GM18861 (cell line): ENCODE results near the gene KRT13.
"Not testable (repeated sequence)": the region's sequence is repeated elsewhere in the genome, so short reads cannot be mapped to it uniquely, and the experiment has no call there.

Source experiments
- ATAC-seq: cut with Tn5 transposase; IDR thresholded peaks from one replicate; pipeline ENCODE4 v1.9.1; 2021; ENCODE audit not compliant: unreplicated experiment

KRT13 gene

DNA sequence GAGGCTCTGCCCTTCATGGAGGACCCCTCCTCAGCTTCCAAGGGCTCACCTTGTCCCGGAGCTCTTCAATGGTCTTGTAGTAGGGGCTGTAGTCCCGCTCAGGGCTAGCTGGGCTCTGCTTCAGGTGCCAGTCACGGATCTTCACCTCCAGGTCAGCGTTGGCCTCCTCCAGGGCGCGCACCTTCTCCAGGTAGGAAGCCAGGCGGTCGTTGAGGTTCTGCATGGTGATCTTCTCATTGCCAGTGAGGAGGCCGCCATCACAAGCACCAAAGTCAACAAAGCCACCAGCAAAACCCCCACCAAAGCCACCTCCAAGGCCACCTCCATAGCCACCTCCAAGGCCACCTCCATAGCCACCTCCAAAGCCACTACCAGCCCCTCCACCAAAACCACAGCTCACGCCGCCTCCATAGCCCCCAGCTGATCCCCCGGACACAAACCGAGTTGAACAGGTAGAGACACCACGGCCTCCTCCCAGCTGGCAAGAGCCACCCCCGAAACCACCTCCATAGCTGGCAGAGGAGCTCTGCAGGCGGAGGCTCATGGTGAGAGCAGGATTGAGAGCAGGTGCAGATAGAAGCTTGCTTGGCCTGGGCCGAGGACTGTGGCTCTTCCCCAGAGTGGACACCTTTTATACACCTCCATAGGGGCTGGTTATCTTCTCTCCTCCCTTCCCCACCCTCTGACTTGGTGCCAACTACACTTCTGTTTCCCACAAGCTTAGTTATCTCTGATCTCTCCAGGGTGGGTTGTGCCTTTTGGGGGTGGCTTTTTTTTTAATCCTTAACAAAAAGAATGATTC, at the start of gene KRT13:
Gene KRT13 (minus strand): TSS at position 606 of the 802 bp plus-strand sequence. CDS start 62 bp downstream, at position 544.
- no peak for ATAC-seq

DNA sequence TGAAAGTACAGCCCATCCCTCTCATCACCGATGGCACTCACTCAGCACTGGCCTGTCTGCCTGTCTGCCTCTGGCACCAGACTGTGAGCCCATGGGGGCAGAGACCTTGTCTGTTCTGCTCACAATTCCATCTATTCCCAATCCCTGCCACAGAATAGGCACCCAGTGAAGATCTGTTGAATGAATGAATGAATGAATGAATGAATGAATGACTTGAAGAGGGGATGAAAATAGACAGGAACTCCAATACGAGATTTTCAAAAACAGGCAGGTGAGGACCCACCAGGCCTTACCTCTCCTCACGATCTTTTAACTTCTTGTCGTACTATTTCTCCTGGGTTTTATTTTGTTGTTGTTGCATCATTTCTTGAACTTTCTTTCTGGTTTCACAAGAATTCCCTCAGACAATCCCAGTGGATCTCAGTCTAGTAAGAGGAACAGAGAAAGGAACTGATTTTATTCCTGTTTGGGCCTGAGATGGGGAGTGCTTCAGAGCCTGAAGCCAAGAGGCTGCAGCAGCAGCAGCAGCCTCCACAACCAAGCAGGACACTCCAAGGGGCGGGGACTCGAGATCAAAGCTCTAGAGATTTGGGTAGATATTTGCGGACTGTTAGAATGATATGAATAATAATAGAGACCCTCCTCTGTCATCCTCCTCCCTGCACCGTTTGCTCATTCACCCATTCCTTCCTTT, 48.7 kb upstream of the KRT13 start:
- no peak for ATAC-seq

DNA sequence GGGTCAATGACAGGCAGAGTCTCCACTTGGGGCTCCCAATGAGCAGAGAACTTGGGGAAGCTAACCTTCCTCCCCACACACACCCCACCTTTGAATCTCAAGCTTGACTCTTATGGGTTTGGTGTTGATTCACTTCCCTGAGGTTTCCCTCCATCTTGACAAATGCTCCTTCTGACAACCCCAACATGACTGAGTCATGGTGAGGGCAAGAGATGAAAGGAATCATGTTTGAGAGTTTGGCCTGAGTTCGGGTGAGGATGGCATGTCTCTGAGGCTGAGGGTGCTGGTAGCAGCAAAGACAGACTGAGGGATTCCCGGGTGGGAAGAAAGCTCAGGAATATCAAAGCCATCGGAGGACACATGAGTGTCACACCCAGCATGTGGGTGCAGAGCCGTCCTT, 47.8 kb upstream of the KRT13 start:
- ATAC-seq, result no peak

DNA sequence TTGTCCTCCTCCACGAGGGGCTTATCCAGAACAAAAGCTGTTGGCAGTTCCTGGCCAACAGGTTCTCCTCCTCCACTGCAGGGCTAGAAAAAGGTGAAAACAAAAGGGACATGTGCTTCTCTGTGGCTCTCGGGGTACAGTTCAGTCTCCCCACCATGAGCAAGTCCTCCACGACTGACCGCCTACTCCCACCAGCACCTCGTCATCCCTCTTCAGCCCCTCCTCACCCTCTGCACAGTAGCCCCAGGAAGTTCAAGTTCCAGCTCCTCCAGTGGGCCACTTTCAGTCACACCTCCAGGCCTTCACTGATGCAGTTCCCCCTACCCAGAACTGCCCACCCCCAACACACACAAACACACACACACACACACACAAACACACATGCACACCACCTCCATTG, 47.0 kb upstream of the KRT13 start:
- no peak for ATAC-seq

DNA sequence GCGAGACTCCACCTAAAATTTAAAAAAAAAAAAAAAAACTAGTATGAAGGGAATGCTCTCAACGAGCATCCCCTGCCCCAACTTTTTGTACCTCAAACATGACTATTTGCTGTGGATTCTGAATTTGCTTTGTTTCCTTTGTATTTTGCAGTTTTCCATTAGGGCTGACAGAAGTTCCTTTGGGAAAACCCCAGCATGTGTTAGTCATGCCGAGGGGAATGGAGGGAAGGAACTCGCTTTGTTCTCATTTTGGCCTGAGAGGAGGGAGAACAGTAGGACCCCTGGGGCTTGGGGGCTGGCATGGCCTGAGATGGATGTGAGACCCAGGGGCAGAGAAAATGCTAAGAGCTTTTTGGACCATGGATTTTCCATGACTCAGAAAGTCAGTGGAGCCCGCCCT, 46.0 kb upstream of the KRT13 start:
- ATAC-seq, result no peak

DNA sequence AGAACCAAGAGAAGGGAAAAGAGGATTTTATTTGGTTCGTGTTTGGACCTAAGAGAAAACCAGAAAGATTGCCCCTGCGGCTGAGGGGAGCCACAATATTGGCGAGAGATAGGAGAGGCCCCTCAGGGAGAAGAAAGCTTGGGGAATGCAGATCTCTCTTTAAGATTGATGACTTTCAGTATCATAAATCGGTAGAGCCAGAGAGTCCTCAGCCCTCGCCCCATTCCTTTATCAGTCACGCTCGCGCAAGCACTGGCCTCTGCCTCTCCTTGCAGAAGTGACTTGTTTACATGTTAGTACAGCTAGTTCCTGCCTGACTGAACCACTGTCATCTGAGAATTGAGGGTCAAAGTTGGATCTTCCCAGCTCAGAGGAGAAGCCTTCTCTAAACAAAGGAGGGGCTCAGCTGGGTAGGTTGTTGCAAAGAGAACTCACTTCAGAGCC, 44.2 kb upstream of the KRT13 start:
- ATAC-seq, result no peak

DNA sequence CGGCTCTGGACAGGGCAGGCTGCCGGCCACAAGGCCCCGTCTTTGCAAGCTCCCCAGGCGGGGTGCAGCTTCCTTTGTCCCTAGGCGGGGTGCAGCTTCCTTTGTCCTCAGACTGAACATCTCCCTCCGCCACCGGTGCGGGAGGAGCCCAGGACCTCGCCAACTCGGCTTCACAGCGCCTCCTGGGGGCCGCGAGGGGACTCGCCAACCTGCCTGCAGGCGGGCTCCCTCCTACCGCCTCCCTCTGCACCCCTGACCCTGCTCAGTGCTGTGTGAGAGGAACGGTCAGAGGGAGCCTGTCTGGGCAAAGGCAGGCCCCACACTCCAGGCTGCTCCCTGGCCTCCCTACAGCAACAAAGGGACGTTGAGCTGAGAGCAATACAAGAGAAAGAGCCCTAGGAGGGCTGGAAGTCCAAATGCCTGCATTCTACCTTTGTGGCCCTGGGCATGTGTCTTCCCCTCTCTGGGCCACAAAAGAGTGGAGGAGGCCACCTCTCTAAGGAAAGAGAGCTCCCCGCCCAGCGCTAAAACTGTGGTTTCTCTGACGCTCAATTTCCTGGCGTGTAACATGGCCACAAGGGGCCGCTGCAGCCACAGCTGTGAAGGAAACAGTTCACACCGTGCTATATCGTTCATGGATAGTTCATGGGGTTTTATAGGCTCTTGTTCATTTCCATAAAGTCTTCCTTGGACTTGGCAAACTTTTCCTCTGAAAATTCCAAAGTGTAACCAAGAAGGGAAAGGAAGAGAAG, 43.6 kb upstream of the KRT13 start:
- no peak for ATAC-seq

DNA sequence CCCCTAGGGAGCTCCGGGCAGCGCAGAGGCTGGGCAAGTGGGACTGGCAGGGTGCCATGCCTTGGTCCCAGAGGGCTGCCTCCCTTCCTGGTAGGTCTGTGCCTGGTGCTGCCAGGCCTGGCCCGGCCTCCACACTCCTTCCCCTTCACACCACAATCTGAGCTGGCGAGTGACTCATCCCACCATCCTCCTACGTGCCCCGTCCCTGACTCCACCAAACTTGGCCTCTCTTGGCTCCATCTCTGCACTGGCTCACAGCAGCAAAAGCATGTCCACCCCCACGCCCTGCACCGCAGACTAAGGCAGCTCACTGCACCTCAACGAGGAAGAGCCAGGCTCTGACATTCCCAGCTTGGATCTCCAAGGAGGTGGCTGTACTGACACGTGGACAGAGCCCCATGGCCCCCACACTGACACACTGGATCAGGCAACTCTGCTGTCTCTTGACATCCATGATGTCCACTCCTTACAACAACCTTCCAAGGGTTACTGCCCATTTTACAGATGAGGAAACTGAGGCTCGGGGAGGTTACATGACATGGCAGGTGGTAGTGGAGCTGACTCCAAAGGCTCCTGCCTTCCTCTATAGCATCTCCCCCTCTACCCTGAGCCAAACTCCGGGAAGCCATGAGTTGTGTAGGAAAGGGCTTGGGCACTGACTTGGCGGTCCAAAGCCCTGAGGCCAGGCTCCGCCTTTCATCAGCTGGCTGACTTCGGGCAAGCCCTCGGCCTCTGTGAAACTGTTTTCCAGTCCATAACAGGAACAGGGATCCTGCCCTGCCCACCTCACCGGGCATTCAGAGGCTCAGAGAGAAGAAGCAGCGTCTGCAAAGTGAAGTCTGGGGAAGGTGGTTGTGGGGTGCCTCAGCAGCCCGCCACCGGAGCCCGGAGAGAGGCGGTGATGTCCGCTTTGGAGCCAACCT, 42.8 kb upstream of the KRT13 start:
- no peak for ATAC-seq

DNA sequence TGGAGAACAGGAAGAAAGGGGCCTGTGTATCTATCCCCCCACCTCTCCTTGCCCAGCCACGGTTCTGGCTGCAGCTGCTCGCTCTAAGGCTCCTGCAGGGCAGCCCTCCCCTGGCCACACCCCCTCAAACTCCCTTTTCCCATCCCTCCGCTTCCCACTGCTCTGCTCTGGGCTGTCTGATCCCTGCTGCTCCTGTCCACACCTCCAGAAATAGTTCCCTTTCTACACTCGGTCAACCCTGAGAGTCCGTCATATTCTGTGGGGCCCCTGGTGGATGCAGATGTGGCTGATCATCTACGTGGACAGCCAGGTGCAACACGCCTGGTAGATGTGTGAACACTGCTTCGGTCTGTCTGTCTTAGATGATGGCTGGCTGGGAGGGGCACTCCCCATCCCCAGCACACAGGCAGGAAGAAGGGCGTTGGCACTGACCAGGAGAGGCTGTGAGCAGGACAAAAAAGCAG, 42.0 kb upstream of the KRT13 start:
- no peak for ATAC-seq

DNA sequence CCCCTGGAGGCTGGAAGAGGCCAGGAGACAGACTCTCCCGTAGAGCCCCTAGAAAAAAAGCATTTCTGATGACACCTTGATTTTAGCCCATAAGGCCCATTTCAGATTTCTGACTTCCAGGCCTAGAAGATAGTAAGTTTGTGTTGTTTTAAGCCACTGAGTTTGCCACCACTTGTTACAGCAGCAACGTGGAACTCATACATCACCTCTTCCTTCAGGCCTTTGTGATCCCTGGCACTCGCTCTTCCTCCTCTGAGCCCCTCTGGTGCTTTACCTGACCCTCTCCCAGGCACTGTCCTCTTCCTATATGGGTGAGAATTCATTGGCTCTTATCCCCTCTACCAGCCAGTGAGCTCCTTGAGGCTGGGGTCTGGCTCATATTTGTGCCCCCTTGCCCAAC, 41.4 kb upstream of the KRT13 start:
- no peak for ATAC-seq

DNA sequence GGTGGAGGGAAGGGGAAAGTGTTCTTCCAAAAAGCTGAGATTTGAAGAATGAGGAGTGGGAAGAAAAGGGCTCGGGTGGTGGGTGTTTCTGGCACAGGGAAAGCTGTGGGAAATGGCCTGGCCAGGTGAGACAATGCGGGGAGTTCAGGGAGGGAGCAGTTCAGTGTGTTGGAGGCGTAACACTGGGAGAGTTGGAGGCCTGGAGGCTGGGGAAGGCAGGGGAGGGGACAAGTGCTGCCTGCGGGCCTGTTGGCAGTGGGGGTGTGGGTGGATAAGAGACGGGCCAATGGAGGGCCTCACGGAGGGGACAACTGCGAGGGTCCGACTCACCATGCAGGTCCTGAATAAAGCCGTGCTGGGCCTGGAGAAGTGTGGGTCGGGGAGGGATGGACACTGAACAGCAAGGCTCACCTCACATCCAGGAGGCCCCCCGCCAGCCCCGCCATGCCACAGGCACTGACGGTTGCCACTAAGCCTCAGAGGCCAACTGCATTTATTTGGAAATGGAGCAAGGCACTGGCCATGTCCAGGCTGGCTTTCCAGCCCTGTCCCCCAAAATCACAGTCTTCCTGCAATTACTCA, 40.5 kb upstream of the KRT13 start:
- no peak for ATAC-seq

DNA sequence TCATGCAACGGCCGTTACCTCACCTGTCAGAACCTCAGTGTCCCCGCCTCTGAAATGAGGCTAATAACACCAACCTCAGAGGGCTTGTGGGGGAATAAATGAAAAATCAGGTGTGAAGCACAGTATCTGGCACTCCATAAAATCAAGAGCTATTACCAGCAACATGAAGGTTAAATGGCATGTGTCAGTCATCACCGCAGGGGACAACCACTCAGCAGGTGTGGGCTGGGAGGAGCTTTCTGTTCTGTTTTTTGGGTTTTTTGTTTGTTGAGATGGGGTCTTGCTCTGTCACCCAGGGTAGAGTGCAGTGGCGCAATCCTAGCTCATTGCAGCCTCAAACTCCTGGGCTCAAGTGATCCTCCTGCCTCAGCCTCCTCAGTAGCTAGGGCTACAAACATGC, 39.5 kb upstream of the KRT13 start:
- no peak for ATAC-seq

DNA sequence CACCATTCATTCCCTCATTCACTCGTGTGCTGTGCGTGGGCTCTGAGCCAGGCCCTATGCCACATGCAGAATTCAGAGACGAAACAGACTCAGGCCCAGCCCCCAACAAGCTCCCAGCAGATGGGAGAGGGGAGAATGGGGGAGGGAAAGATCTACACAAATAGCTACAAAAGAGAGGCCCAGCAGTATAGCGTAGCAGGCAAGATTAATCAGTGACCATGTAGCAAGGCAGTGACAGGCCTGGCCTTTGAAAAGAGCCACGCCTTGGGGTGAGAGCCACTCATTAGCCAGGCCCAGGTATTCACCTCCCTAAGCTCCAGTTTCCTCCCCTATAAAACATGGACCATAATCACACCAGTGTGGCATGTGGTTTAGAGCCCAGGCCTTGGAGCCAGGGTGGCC, 39.1 kb upstream of the KRT13 start:
- ATAC-seq, result no peak

DNA sequence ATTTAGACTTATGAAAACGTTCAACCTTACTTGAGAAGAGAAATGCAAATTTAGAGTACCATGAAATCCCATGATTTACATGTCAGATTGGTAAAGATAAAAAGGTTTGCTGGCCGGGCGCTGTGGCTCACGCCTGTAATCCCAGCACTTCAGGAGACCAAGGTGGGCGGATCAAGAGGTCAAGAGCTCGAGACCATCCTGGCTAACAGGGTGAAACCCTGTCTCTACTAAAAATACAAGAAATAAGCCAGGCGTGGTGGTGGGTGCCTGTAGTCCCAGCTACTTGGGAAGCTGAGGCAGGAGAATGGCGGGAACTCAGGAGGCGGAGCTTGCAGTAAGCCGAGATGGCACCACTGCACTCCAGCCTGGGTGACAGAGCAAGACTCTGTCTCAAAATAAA, 37.4 kb upstream of the KRT13 start:
- ATAC-seq, result not testable (repeated sequence)

DNA sequence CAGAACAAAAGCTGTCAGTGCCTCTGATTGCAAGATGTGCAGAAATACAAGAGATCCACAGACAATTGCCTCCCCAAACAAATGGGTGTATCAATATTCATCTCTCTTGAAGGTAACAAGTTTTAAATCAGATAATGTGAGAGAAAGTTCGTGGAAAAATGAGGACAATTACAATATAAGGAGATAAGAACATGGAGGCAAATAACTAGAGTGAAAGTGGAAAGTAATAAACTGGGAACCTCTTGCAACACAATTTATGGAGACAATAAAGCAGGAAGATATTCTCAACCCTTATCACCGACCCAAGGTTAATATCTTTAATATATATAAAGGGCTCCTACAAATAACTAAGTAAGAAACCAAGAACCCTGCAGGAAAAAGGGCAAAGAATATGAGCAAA, 36.9 kb upstream of the KRT13 start:
- ATAC-seq, result no peak

DNA sequence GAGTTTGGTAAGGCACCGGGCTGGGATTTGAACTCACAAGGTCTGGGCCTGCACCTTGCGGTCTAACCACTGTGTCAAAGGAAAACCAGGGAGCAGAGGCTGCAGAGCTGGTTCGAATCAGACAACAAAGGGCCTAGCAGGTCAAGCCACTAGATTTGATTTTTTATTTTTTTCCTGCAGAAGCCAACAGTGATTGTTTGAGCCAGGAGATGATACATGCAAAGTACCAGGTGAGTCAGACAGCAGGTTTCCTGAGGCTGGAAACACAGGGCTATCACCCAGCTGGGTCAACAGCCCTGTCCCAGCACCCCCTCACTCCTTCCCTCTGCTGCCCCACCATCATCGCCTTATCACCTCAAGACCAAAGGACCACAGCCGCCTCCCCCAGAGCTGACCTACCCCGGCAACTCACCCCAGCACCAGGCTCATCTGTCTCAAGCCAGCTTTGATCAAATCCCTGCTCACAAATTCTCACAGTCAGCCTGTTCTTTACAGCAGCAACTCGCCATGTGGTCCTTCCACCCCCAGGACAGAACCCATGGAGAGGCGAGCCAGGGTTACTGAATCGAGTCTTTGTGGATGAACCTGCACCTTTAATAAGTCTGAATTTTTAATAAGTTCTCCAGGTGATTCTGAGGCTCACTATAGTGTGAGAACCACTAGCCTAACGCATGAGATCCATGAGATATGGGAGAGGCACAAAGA, 35.7 kb upstream of the KRT13 start:
- ATAC-seq, result no peak

DNA sequence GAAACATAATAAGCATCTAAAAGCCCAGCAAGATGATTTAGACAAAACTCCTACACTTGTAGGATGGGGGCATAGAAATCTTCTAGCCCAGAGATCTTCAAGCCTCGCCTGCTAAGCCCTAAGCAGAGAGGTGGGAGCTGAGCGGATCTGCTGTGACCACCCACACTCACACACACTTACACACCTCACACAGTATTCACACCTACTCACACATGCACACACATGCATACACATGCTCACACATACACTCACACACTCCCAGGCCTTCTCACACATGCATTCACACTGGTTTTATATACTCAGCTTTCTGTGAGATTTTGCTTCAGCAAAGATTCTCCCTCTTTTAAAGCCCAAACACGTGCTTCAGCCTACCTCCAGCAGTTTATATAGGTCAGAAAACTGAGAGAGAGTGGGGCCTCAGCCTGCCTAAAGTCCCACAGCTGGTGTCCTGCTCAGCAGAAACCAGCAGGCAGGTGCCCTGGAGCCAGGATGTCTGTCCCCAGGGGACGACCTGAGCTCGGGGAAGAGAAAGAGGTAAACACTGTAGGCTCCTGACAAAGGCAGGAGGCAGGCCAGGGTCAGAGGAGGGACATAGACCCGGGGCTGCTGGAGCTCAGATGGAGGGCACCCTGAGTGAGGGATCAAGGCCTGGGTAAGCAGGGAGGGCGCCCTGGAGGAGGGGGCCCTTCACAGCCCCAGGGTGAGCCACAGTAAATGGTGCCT, 34.7 kb upstream of the KRT13 start:
- no peak for ATAC-seq

DNA sequence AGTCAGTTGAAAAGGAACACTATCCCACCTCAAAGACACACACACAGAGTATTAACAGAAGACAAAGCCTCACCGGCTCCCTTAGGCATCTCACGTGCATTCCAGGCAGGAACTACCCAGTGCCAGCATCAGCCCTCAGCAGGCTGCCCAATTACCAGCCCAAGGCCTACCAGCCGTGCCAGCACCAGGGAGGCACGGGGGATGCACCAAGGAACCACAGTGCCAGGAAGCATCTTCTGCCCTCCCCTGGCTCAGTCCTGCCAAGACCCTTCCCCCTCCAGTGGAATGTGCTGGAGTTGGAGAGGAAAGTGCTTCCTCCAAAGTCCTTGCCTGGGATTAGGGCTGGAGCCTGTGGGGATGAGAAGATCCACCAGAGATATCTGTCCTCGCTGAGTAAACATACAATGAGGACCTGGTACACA, 33.7 kb upstream of the KRT13 start:
- no peak for ATAC-seq

DNA sequence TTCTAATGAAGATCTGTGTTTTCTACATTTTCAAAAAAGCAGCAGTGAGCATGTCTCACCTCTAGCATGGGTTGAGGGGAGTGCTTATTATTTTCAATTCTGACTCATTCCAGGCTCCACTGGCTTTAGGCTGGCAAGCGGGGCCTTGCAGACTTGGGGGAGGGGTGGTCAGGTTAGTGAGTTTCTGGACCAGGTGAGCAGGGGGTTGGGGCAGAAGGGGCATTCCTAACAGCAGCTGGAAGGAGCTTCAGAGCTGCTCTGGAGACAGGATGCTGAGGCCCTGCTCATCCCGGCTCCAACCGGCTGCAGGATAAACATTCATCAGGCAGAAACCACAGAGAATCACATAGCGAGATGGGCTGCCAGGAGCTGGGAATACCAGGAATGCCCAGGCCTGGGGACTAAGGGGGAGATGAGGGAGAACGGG, 33.2 kb upstream of the KRT13 start:
- no peak for ATAC-seq
